K562 (cell line): ENCODE results near the gene TRIM14. TPM values are rescaled to one million over a fixed set of nuclear protein-coding genes. Genes with fewer than 3 reads are reported as not detected.

Experiments
- C11orf30 ChIP-seq: fragments of 450-650 bp; IDR thresholded peaks from 2 replicates; pipeline ENCODE4 v1.6.1; 2016; ENCODE audit warnings: low read depth, mild to moderate bottlenecking
- CCNT2 ChIP-seq: IDR thresholded peaks from 2 replicates; pipeline ENCODE4 v1.6.1; 2011; ENCODE audit warnings: borderline replicate concordance, low read depth, mild to moderate bottlenecking, moderate library complexity, mixed read lengths, low read length; ENCODE audit not compliant: insufficient read length; ENCODE audit errors: extremely low read depth
- E2F1 ChIP-seq: sonication (generic); formaldehyde crosslinking; IDR thresholded peaks from 2 replicates; pipeline ENCODE4 v1.8.1; 2023; ENCODE audit warnings: mild to moderate bottlenecking, missing genetic modification reagents, moderate library complexity
- E2F4 ChIP-seq: sonication (generic); formaldehyde crosslinking; IDR thresholded peaks from 2 replicates; pipeline ENCODE4 v1.8.0; 2022; ENCODE audit warnings: mild to moderate bottlenecking, low read depth, missing genetic modification reagents
- HIVEP1 ChIP-seq: fragments of 250-450 bp; sonication (Bioruptor Pico); IDR thresholded peaks from 2 replicates; pipeline ENCODE4 v1.4.0; 2020; ENCODE audit warnings: mild to moderate bottlenecking
- MCM7 ChIP-seq, 2 experiments: fragments of 450-650 bp; IDR thresholded peaks; 2 replicates each; pipeline ENCODE4 v1.6.1; 2016 to 2018
- MEIS2 ChIP-seq: fragments of 450-650 bp; IDR thresholded peaks from 2 replicates; pipeline ENCODE4 v1.6.1; 2014; ENCODE audit warnings: mild to moderate bottlenecking; ENCODE audit not compliant: partially characterized antibody
- NCOA2 ChIP-seq, 2 experiments: fragments of 450-650 bp; IDR thresholded peaks; 2 replicates each; pipeline ENCODE4 v1.6.1; 2018; ENCODE audit warnings: mild to moderate bottlenecking in 2 of 2, moderate library complexity in 1 of 2; ENCODE audit not compliant: partially characterized antibody in 2 of 2
- NKRF ChIP-seq: fragments of 450-650 bp; IDR thresholded peaks from 2 replicates; pipeline ENCODE4 v1.6.1; 2016; ENCODE audit warnings: borderline replicate concordance
- POLR2H ChIP-seq: IDR thresholded peaks from 2 replicates; pipeline ENCODE4 v1.6.1; 2016; ENCODE audit warnings: missing genetic modification characterization, low read depth, mild to moderate bottlenecking, control low read depth, missing compliant biosample characterization, moderate library complexity
- SMC3 ChIP-seq: conservative IDR thresholded peaks from 2 replicates; pipeline ENCODE4 v1.6.1; 2011; ENCODE audit warnings: low read depth, low read length, improper control_type of control experiment; ENCODE audit not compliant: insufficient read depth
- SPI1 ChIP-seq: IDR thresholded peaks from 2 replicates; pipeline ENCODE4 v1.6.1; 2011; ENCODE audit warnings: low read depth, low read length, control low read depth, borderline replicate concordance
- THAP12 ChIP-seq: fragments of 250-450 bp; sonication (Bioruptor Pico); IDR thresholded peaks from 2 replicates; pipeline ENCODE4 v1.9.0; 2021; ENCODE audit warnings: mild to moderate bottlenecking, inconsistent platforms
- TOE1 ChIP-seq, 2 experiments: fragments of 450-650 bp in 1 of 2; sonication (generic) in 1 of 2; formaldehyde crosslinking in 1 of 2; IDR thresholded peaks; 2 replicates each; pipeline versions ENCODE4 v1.7.1 to v1.8.0; 2016 to 2022; ENCODE audit warnings: borderline replicate concordance in 2 of 2, mild to moderate bottlenecking in 2 of 2, antibody characterized with exemption in 1 of 2, inconsistent platforms in 1 of 2, low read depth in 1 of 2, missing genetic modification reagents in 1 of 2, moderate library complexity in 1 of 2
- ZNF274 ChIP-seq: IDR thresholded peaks from 2 replicates; pipeline ENCODE4 v1.6.1; 2011; ENCODE audit warnings: low read depth, mild to moderate bottlenecking, low read length, moderate library complexity, borderline replicate concordance
- ZNF695 ChIP-seq: fragments of 450-650 bp; formaldehyde crosslinking; IDR thresholded peaks from 2 replicates; pipeline ENCODE4 v1.4.0; 2020; ENCODE audit warnings: mild to moderate bottlenecking, moderate library complexity
- ZNF696 ChIP-seq: fragments of 250-450 bp; sonication (Bioruptor Pico); conservative IDR thresholded peaks from 2 replicates; pipeline ENCODE4 v1.4.0; 2020; ENCODE audit warnings: mild to moderate bottlenecking, moderate library complexity
- polyA plus RNA-seq, 8 experiments: library from polyadenylated mRNA; depleted of rRNA in 4 of 8; stranded (reverse) in 5 of 8; unstranded in 3 of 8; fragments of >200 nt; fragmentation: Nextera tagmentation in 2 of 8; fragmentation: Illumina TruSeq in 1 of 8; extraction: Ambion mirVana in 2 of 8; extraction: Trizol in 1 of 8; gene quantifications; 2 replicates each; pipeline versions ENCODE4 v1.2.1 to v1.2.3, GENCODE V29; 2011 to 2014; ENCODE audit warnings: inconsistent platforms in 1 of 8, missing spikeins in 1 of 8
- total RNA-seq, 7 experiments: library from RNA; depleted of rRNA in 6 of 7; stranded (reverse); fragments of >200 nt in 6 of 7; fragmentation: Illumina TruSeq in 2 of 7; extraction: Trizol in 2 of 7; gene quantifications; 2 replicates each; pipeline versions ENCODE4 v1.2.1 to v1.2.3, GENCODE V29; 2011 to 2021; ENCODE audit warnings: low replicate concordance in 1 of 7
- TF ChIP-seq, protein P1 (sequence below): fragments of 450-650 bp; formaldehyde crosslinking; IDR thresholded peaks from 2 replicates; pipeline ENCODE4 v1.4.0; 2020; ENCODE audit warnings: mild to moderate bottlenecking

The TRIM14 gene
- total and polyA plus RNA-seq, 9 of the 15 experiments (the other 6 are each of a cell fraction or from before 2014, with no cell fraction given) = 7.6 to 41.0 (median 17.9) TPM

- TF ChIP-seq NKRF (peak; percentile 71; the same call in 1 of the 2 replicates), MEIS2 (no peak), TOE1 (IDR thresholded peaks at IDR 0.05; ENCODE audit: borderline replicate concordance) (peak; percentile 66; the same call in 1 of the 2 replicates), TOE1 (CRISPR knock-in tag; IDR thresholded peaks at IDR 0.05; ENCODE audit: borderline replicate concordance, low read depth) (no peak), MCM7 (IDR thresholded peaks at IDR 0.05) (no peak), C11orf30 (no peak), ZNF696 (no peak), POLR2H (tag) (peak; percentile 92), SPI1 (peak; percentile 74; the same call in 1 of the 2 replicates), E2F4 (CRISPR knock-in tag) (no peak; the same call in 1 of the 2 replicates), HIVEP1 (no peak), ZNF274 (no peak), CCNT2 (peak; percentile 70), SMC3 (no peak), E2F1 (CRISPR knock-in tag) (peak; percentile 51; the same call in 1 of the 2 replicates), ZNF695 (no peak), NCOA2 (IDR thresholded peaks at IDR 0.05; ENCODE audit: partially characterized antibody in 2 of 2) (no peak), THAP12 (peak; percentile 55; the same call in 1 of the 2 replicates)
- TF ChIP-seq, protein P1, sequence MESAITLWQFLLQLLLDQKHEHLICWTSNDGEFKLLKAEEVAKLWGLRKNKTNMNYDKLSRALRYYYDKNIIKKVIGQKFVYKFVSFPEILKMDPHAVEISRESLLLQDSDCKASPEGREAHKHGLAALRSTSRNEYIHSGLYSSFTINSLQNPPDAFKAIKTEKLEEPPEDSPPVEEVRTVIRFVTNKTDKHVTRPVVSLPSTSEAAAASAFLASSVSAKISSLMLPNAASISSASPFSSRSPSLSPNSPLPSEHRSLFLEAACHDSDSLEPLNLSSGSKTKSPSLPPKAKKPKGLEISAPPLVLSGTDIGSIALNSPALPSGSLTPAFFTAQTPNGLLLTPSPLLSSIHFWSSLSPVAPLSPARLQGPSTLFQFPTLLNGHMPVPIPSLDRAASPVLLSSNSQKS (CRISPR knock-in tag) = no peak
Measured at GRCh38 chr9:98056269-98057137, 62.5 kb downstream of the TRIM14 start, which contains the start of gene NANS (continued).
